KMS-11 (cell line): ENCODE measurements around the gene PRRT4.

ENCODE experiments used
- H2AFZ ChIP-seq: fragments of 200-600 bp; sonication (generic); 2 replicates; pipeline ENCODE4 v1.6.1; 2016; ENCODE audit warnings: antibody characterized with exemption, mixed run types, low read depth
- H3K27ac ChIP-seq: fragments of 200-600 bp; sonication (generic); 2 replicates; pipeline ENCODE4 v1.6.1; 2016; ENCODE audit warnings: mild to moderate bottlenecking, mixed run types
- H3K27me3 ChIP-seq: fragments of 200-600 bp; sonication (generic); 2 replicates; pipeline ENCODE4 v1.6.1; 2017; ENCODE audit warnings: mild to moderate bottlenecking, low read depth, mixed run types, moderate library complexity; ENCODE audit not compliant: insufficient read depth
- H3K36me3 ChIP-seq: fragments of 200-600 bp; sonication (generic); 2 replicates; pipeline ENCODE4 v1.6.1; 2017; ENCODE audit warnings: mild to moderate bottlenecking, mixed run types; ENCODE audit not compliant: insufficient read depth
- H3K4me1 ChIP-seq: fragments of 200-600 bp; sonication (generic); 2 replicates; pipeline ENCODE4 v1.6.1; 2016; ENCODE audit warnings: mild to moderate bottlenecking, low read depth, mixed run types; ENCODE audit not compliant: poor library complexity, severe bottlenecking
- H3K4me2 ChIP-seq: fragments of 200-600 bp; sonication (generic); 2 replicates; pipeline ENCODE4 v1.7.0; 2016; ENCODE audit warnings: mild to moderate bottlenecking, mixed run types
- H3K4me3 ChIP-seq: fragments of 200-600 bp; sonication (generic); IDR thresholded peaks from 2 replicates; pipeline ENCODE4 v1.6.1; 2017; ENCODE audit warnings: low read depth, low read length, mixed read lengths; ENCODE audit not compliant: insufficient read depth
- H3K79me2 ChIP-seq: fragments of 200-600 bp; sonication (generic); 2 replicates; pipeline ENCODE4 v1.6.1; 2016; ENCODE audit warnings: low read depth, mixed run types; ENCODE audit not compliant: insufficient read depth
- H3K9ac ChIP-seq: fragments of 200-600 bp; sonication (generic); 2 replicates; pipeline ENCODE4 v1.6.1; 2016; ENCODE audit warnings: mild to moderate bottlenecking, mixed run types
- H4K20me1 ChIP-seq: fragments of 200-600 bp; sonication (generic); 2 replicates; pipeline ENCODE4 v1.6.1; 2016; ENCODE audit warnings: mild to moderate bottlenecking, mixed run types; ENCODE audit not compliant: insufficient read depth
- CTCF ChIP-seq: fragments of 200-600 bp; sonication (generic); conservative IDR thresholded peaks from 2 replicates; pipeline ENCODE4 v1.6.1; 2017; ENCODE audit warnings: low read depth, mild to moderate bottlenecking, antibody characterized with exemption, low read length, moderate library complexity, mixed read lengths

PRRT4 gene

GRCh38 chr7:128402356-128402755 is 40.9 kb upstream of the PRRT4 start:
- Histone ChIP-seq H3K4me1 (peaks cover 18% of the 10 kb centered on the region), H3K36me3 (peaks cover 7% of the 10 kb centered on the region; the same call in 1 of the 2 replicates), H3K4me3 (no peak overlapping the region), H3K27ac (no peak overlapping the region), H4K20me1 (peaks cover 6% of the 10 kb centered on the region), H3K79me2 (peaks cover 31% of the 10 kb centered on the region), H3K4me2 (no peak overlapping the region), H3K9ac (no peak overlapping the region), H2AFZ (no peak overlapping the region), H3K27me3 (no peaks in the 10 kb centered on the region; the same call in 1 of the 2 replicates)
- no peak for TF ChIP-seq CTCF

GRCh38 chr7:128400566-128400965 is 39.1 kb upstream of the PRRT4 start:
- no peak overlapping the region for H3K27ac ChIP-seq
- peaks cover 6% of the 10 kb centered on the region for H4K20me1 ChIP-seq
- no peaks in the 10 kb centered on the region for H3K27me3 ChIP-seq
- no peak overlapping the region for H2AFZ ChIP-seq
- peaks cover 7% of the 10 kb centered on the region; the same call in 1 of the 2 replicates for H3K36me3 ChIP-seq
- H3K79me2 ChIP-seq = peaks cover 31% of the 10 kb centered on the region
- H3K9ac ChIP-seq = no peak overlapping the region
- no peak overlapping the region for H3K4me3 ChIP-seq
- no peak for TF ChIP-seq CTCF
- no peak overlapping the region for H3K4me2 ChIP-seq
- H3K4me1 ChIP-seq = peaks cover 14% of the 10 kb centered on the region

GRCh38 chr7:128399991-128400390 is 38.5 kb upstream of the PRRT4 start:
- peaks cover 7% of the 10 kb centered on the region; the same call in 1 of the 2 replicates for H3K36me3 ChIP-seq
- TF ChIP-seq CTCF = no peak

GRCh38 chr7:128398841-128399135 is 37.3 kb upstream of the PRRT4 start:
- no peaks in the 10 kb centered on the region for H4K20me1 ChIP-seq
- no peak overlapping the region for H2AFZ ChIP-seq
- no peak overlapping the region for H3K9ac ChIP-seq
- H3K4me1 ChIP-seq = peaks cover 4% of the 10 kb centered on the region
- H3K27ac ChIP-seq = no peak overlapping the region
- peaks cover 7% of the 10 kb centered on the region; the same call in 1 of the 2 replicates for H3K36me3 ChIP-seq
- H3K4me2 ChIP-seq = no peak overlapping the region
- H3K4me3 ChIP-seq = no peak overlapping the region
- H3K79me2 ChIP-seq = peaks cover 15% of the 10 kb centered on the region
- TF ChIP-seq CTCF = peak; percentile 68
- no peaks in the 10 kb centered on the region for H3K27me3 ChIP-seq

More at GRCh38 chr7:128399991-128400390, 38.5 kb upstream of the PRRT4 start:
- Histone ChIP-seq H3K9ac (no peak overlapping the region), H2AFZ (no peak overlapping the region), H3K27me3 (no peaks in the 10 kb centered on the region), H3K27ac (no peak overlapping the region), H3K4me1 (peaks cover 14% of the 10 kb centered on the region), H3K4me3 (no peak overlapping the region), H3K4me2 (no peak overlapping the region), H3K79me2 (peaks cover 27% of the 10 kb centered on the region), H4K20me1 (peaks cover 6% of the 10 kb centered on the region)
